ENCODE data around the gene TUBGCP2.

Gene TUBGCP2

GRCh38 chr10:133247681-133248333 lies 60.9 kb downstream of the TUBGCP2 start:
- H3K9me3 ChIP-seq (ENCODE audit: severe bottlenecking), result no peaks in the 10 kb centered on the region
- no peak overlapping the region for H3K27ac ChIP-seq (ENCODE audit: poor library complexity, severe bottlenecking)
- DNase-seq (ENCODE audit: low spot score), result no peak
- H3K4me1 ChIP-seq (ENCODE audit: insufficient read depth, poor library complexity, severe bottlenecking), result no peaks in the 10 kb centered on the region
- no peak for ATAC-seq (ENCODE audit: low read depth)
- TF ChIP-seq CTCF (IDR thresholded peaks at IDR 0.05; ENCODE audit: poor library complexity, severe bottlenecking), result no peak
- H3K36me3 ChIP-seq (ENCODE audit: low read depth), result no peaks in the 10 kb centered on the region
- no peak overlapping the region for H3K4me3 ChIP-seq (ENCODE audit: severe bottlenecking)
- H3K27me3 ChIP-seq (ENCODE audit: insufficient read depth, poor library complexity, severe bottlenecking), result no peaks in the 10 kb centered on the region

- peaks cover 5% of the 10 kb centered on the region for H3K27me3 ChIP-seq (ENCODE audit: insufficient read depth, poor library complexity, severe bottlenecking)
- no peaks in the 10 kb centered on the region for H3K9me3 ChIP-seq (ENCODE audit: severe bottlenecking)
- H3K4me3 ChIP-seq (ENCODE audit: severe bottlenecking), result no peak overlapping the region
- no peak for TF ChIP-seq CTCF (IDR thresholded peaks at IDR 0.05; ENCODE audit: poor library complexity, severe bottlenecking)
- no peak for DNase-seq (ENCODE audit: low spot score)
- H3K36me3 ChIP-seq (ENCODE audit: low read depth), result no peaks in the 10 kb centered on the region
- no peak for ATAC-seq (ENCODE audit: low read depth)
- no peaks in the 10 kb centered on the region for H3K4me1 ChIP-seq (ENCODE audit: insufficient read depth, poor library complexity, severe bottlenecking)
- H3K27ac ChIP-seq (ENCODE audit: poor library complexity, severe bottlenecking), result no peak overlapping the region
These were observed 62.4 kb downstream of the TUBGCP2 start for GRCh38 chr10:133246236-133246626.

- Histone ChIP-seq H3K27ac (ENCODE audit: poor library complexity, severe bottlenecking) (no peak overlapping the region), H3K36me3 (ENCODE audit: low read depth) (no peaks in the 10 kb centered on the region), H3K4me1 (ENCODE audit: insufficient read depth, poor library complexity, severe bottlenecking) (no peaks in the 10 kb centered on the region), H3K4me3 (ENCODE audit: severe bottlenecking) (no peak overlapping the region), H3K9me3 (ENCODE audit: severe bottlenecking) (no peaks in the 10 kb centered on the region), H3K27me3 (ENCODE audit: insufficient read depth, poor library complexity, severe bottlenecking) (peaks cover 11% of the 10 kb centered on the region)
- ATAC-seq (ENCODE audit: low read depth) (no peak), DNase-seq (ENCODE audit: low spot score) (no peak)
- no peak for TF ChIP-seq CTCF (IDR thresholded peaks at IDR 0.05; ENCODE audit: poor library complexity, severe bottlenecking)
These were observed 63.0 kb downstream of the TUBGCP2 start for GRCh38 chr10:133245439-133246235.

- Histone ChIP-seq H3K27ac (ENCODE audit: poor library complexity, severe bottlenecking) (no peak overlapping the region), H3K4me3 (ENCODE audit: severe bottlenecking) (no peak overlapping the region), H3K4me1 (ENCODE audit: insufficient read depth, poor library complexity, severe bottlenecking) (no peaks in the 10 kb centered on the region), H3K36me3 (ENCODE audit: low read depth) (no peaks in the 10 kb centered on the region), H3K9me3 (ENCODE audit: severe bottlenecking) (no peaks in the 10 kb centered on the region), H3K27me3 (ENCODE audit: insufficient read depth, poor library complexity, severe bottlenecking) (peaks cover 19% of the 10 kb centered on the region)
- ATAC-seq (ENCODE audit: low read depth) (no peak), DNase-seq (ENCODE audit: low spot score) (no peak)
- no peak for TF ChIP-seq CTCF (IDR thresholded peaks at IDR 0.05; ENCODE audit: poor library complexity, severe bottlenecking)
These were observed 65.1 kb downstream of the TUBGCP2 start for GRCh38 chr10:133243593-133243992.
